IPS DF 4.7 (cell line): Measurements from ENCODE around the gene SLC39A12.

Source experiments
- DNase-seq: peaks from one replicate; pipeline ENCODE4 v3.0.0-alpha.2; 2013; ENCODE audit warnings: low spot score; ENCODE audit errors: extremely low read depth

SLC39A12 gene

DNA sequence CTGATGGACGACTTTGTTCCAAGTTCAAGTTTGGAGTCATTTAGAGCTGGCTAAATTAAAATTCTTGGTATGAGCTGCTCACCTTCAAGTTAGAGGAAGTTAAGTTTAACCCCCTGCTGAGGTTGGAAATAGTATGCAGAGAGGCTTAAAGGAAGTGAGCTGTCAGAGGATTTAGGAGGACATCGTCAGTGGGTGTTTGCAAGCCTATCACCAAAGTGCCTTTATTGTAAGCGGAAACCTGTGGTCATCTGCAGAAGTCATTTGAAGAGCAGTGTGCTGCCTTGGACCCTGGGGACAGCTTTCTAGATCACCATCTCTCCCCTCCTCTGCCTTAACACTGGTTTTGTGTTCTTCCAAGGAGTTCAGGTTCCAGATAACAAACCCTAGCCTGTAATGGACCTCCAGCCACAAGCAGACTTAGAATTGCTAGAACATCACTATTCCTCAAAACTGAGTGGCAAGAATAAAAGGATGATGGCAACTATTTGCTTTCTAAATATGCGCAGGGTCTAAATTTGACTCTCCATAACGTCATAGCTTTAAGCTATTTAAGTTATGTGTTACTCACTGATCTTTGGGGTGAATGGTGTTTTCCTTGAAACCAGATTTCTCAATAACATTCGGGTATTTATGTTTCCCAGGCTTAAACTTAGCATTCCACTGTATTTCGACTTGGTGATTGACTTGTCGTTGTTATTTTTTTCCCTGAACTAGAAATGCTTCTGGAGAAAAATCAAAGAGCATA is 93.4 kb downstream of the SLC39A12 start:
- DNase-seq, result peak; percentile 46

DNA sequence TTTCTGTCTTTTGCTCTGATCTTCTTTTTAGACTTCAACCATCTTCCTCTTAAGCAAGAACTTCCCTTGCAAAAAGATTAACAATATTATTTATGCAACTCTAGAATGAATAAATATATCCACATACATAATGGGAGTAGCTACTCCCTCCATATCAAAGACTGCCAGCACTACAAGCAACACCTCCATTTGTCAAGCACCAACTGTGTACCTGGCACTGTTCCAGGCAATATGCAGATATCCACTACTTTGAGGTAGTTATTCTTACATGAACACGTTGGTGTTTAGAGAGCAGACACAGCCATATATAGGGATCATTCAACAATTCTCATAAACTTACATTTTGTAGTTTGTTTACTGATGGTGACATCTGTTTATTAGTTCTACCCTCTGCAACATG is 104.9 kb downstream of the SLC39A12 start:
- DNase-seq, result no peak

DNA sequence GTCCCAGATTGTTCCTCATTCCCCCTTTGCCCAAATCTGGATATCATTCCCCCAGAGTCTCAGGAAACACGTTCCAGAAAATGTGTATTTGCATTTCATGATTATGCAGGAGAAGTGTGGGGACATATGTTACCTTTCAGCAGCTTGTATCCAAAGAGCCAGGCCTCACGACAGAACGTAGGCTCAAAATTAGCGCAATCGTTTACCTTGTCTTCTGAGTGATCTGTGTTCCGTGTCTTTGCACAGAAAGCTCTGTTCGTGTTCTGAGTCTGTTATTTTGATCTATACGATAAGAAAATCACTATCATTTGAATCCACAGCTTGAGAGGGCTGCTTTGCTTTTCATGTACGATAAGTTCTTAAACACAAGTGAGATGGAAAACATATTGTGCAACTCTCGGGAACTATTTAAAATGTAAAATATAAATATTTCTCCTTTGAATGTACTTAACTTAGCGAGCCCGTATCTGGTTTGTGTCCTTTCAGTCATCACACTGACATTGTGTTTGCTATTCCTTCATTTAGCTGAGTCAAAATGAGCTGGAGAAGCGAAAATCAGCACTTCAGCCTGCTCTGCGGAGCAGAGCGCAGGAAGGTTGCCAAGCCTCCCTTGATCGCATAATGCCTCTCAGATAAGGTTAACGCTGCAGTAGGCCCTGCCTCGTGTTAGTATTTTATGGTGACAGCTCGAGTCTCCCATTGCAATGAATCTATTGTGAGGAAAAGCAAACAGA is 108.3 kb downstream of the SLC39A12 start:
- no peak for DNase-seq

DNA sequence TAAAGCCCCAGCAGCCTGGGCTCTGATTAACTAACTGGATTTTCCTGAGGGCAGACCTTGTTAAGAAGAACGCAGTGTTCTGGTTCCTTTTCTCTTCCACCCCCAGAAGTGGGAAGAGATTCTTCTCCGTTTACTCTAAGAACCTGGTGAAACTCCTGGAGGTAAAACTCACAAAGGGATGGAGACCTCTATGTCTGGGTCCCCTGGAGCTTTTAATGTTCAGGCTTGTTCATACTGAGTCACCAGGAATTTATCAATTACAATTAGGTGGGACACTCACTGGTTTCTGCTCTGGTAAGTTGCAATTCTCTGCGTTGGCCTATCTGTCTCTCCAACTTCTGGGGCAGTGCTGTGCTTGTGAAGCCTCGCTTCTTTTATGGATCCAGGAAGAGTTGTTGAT is 115.2 kb downstream of the SLC39A12 start:
- DNase-seq, result no peak

DNA sequence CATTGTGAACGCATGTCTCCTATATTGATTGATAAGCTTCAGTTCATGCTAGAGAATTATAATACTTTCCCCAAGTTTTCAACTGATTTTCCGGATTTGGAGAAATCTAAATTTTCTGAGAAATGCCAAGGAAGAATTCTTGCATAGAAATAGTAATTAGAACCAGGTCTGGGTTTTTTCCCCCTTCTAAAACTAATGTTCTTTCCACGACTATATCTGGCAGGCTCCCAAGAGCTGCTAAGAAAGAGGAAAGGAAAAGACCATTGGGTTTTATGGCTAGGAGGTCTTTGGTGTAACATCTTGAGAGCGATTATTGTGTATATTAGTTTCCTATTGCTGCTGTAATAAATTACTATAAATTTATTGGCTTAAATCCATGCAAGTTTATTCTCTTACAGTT is 116.7 kb downstream of the SLC39A12 start:
- DNase-seq, result no peak

DNA sequence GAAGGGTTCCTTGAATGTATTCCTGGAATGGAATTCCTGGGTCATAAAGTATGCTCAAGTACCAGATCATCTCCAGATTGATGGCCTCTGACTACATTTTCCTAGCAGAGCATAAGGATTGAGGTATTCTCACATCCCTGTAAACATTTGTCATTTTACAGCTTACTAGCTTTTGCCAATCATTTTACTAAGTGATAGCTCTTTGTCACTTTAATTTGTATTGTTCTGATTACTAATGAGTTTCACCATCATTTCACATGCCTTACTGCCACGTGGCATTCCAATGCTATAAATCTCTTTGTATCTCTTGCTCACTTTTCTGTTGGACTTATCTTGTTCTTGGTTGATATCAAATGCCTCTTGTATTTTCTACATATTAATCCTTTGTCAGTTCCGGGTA is 119.9 kb downstream of the SLC39A12 start:
- no peak for DNase-seq

DNA sequence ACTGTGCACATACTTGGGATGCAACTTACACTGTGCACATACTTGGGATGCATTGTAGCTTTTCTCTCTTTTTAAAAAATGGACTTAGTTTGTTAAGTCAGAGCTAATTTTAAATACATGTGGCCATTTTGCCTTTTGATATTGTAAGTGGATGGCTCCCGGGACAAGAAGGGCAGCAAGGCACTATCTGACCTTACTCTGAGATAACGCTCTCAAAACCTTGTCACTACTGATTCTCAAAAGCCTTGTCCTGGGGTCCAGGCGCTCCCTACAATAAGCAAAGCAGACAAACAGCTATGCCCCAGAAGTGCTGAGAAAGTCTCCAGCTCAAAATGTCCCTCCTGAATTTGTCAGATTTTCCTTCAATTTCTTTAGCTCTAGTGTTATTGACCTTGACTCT is 121.6 kb downstream of the SLC39A12 start:
- DNase-seq, result no peak

DNA sequence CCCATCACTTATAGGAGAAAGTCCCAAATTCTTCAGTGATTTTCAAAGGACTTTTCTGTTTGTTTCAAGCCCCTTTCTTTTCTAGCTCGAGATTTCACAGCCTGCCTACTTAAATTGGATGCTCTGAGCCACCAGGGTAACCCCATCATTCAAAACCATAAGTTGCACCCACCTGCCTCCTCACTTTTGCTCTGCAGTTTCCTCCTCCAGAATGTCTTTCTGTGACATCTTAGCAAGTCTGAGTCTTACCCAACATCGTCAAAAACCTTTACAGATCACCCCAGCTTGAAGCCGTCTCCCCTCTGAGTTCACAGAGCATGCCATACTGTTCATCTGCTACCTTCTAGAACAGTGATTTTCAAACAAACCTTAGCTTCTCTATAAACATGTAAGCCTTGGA is 124.2 kb downstream of the SLC39A12 start:
- no peak for DNase-seq

DNA sequence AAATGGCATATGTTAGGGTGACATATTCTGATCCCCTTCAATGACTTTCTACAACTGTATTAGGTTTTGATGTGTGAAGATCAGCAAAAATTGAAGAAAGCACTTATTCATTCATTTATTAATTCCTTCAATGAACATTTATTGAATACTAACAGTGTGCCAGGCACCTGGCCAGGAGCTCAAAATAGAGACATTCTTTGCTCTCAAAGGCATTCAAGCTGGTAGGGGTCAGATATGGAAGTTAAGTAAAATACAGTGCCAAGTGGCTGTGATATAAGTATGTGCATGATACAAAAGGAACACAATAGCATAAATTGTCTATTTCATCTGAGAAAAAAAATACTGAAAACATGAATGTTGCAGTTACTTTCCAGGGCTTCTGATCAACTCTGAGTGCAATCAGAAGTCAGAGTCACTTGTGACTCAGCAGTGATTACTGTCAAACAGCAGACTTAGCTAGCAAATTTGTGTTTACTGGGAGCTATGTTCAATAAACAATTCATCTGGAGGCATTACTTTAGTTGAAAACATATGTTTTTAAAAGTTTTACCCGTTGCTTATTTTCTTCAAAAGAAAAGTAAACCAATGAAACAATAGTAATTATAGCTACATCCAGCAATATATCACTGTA is 128.1 kb downstream of the SLC39A12 start:
- no peak for DNase-seq

DNA sequence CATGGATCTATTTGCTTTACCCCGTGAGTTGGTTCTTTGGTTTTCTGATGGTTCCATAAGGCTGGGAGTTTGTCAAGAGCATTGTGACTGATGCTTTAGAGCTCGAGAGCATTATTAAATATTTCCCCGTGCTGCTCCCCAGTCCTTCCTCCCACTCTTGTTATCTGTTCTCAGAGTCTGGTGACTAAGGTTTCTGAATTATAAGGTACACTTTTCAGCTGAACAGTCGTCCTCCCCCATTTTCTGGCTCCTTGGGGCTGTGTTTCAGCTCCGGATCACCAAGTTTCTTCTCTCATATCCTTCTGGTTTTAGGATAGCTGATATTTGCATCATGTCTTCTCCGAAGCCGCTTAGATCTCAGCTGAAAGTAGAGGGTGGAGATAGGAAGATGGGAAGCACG is 130.7 kb downstream of the SLC39A12 start:
- no peak for DNase-seq

DNA sequence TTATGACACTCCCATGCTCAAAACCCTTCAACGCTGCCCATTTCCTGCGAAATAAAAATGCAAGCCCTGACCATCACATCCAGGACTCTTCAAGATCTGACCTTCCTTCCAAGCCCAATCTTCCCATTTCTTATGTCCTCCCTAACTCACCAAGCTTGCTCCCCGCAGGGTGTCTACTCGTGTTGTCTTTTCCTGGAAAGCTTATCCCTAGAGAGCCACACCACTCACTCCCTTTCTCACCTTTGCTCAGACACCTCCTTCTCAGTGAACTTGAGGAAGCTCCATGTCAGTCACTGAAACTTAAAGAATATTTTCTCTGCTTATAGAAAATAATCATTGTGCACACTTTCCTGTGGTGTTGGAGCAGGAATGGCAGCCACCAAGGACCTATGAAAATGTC is 134.1 kb downstream of the SLC39A12 start:
- DNase-seq, result no peak

DNA sequence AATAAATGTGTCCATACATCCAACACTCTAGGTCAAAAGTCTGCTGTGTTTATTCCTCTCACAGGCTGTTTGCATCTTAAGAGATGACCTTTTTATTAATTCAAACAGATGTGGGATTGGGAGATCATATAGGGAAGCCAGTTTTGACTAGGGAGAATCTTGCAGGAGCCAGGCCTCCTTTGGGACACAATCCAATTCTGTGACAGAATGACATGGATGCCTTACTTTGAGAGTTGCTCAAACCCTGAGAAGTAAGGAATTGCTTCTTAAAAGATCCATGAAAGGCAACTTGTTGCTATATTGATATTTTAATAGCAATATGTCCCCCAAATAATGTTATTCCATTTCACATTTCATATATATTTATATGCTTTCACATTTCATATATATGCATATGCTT is 135.0 kb downstream of the SLC39A12 start:
- no peak for DNase-seq

DNA sequence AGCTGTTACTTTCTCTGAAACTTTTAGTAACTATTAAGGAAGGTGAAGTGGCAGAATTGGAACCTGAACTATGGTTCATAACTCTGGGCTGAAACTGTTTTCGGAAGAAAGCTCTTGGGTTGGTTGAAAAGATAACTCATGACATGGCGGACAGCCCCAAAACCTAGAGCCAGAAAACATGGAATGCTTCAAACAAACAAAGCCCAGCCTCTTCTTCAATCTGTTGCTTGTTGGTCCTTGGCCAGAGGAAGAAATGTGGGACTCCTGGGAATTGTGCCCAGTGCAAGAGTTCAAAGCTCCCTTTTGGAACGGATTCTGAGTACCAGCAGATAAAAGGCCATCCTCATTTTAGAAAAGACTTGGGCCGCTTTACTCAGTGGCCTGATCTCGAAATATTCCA is 135.6 kb downstream of the SLC39A12 start:
- no peak for DNase-seq
